ENCODE data around the gene PEAK1. TPM values are rescaled to one million over a fixed set of nuclear protein-coding genes. Genes with fewer than 3 reads are reported as not detected.

The PEAK1 gene
- 10 to 100 TPM; 44.2 to 59.8 TPM for total RNA-seq

- DNase-seq (ENCODE audit: low spot score) = peak; percentile 97
- H3K4me1 ChIP-seq = peaks cover 0 to 57% of the 10 kb centered on the region in 2 donors
- H3K27me3 ChIP-seq = no peaks in the 10 kb centered on the region
- no peaks in the 10 kb centered on the region for H3K36me3 ChIP-seq
- no peaks in the 10 kb centered on the region for H3K9me3 ChIP-seq
- TF ChIP-seq CTCF (IDR thresholded peaks at IDR 0.05) = no peak
- H3K4me3 ChIP-seq = peak within 1 kb of the TSS; percentile 78 to 96
- peak within 1 kb of the TSS; percentile 95 to 98 for H3K27ac ChIP-seq
Measured at GRCh38 chr15:77419836-77420609, at the start of gene PEAK1. Gene PEAK1, minus strand, starts transcription at chr15:77420104. Its CDS starts 238,178 bp downstream, at chr15:77181926.

GRCh38 chr15:77468896-77469295 is 49.0 kb upstream of the PEAK1 start:
- H3K36me3 ChIP-seq = peaks cover 31% of the 10 kb centered on the region
- no peak overlapping the region for H3K4me3 ChIP-seq
- H3K4me1 ChIP-seq = peaks cover 0 to under 1% of the 10 kb centered on the region in 2 donors
- no peaks in the 10 kb centered on the region for H3K9me3 ChIP-seq
- no peak overlapping the region for H3K27ac ChIP-seq
- no peak for DNase-seq (ENCODE audit: low spot score)
- no peak for TF ChIP-seq CTCF (IDR thresholded peaks at IDR 0.05)
- no peaks in the 10 kb centered on the region for H3K27me3 ChIP-seq

GRCh38 chr15:77466521-77466920 is 46.6 kb upstream of the PEAK1 start:
- H3K36me3 ChIP-seq = peaks cover 17% of the 10 kb centered on the region
- no peaks in the 10 kb centered on the region for H3K9me3 ChIP-seq
- H3K27ac ChIP-seq = peak overlapping the region in 1 of 2 donors; percentile 13
- peaks cover 0 to 10% of the 10 kb centered on the region in 2 donors for H3K4me1 ChIP-seq
- H3K27me3 ChIP-seq = no peaks in the 10 kb centered on the region
- no peak overlapping the region for H3K4me3 ChIP-seq
- DNase-seq (ENCODE audit: low spot score) = no peak
- TF ChIP-seq CTCF (IDR thresholded peaks at IDR 0.05) = no peak

GRCh38 chr15:77464129-77464865 is 44.4 kb upstream of the PEAK1 start:
- Histone ChIP-seq H3K4me3 (no peak overlapping the region), H3K4me1 (peaks cover 0 to 13% of the 10 kb centered on the region in 2 donors), H3K9me3 (no peaks in the 10 kb centered on the region), H3K27ac (no peak overlapping the region), H3K27me3 (no peaks in the 10 kb centered on the region), H3K36me3 (peaks cover 14% of the 10 kb centered on the region)
- TF ChIP-seq CTCF (IDR thresholded peaks at IDR 0.05) = no peak
- no peak for DNase-seq (ENCODE audit: low spot score)

GRCh38 chr15:77461486-77461885 is 41.6 kb upstream of the PEAK1 start:
- peaks cover 5% of the 10 kb centered on the region for H3K36me3 ChIP-seq
- DNase-seq (ENCODE audit: low spot score) = no peak
- peaks cover 0 to 41% of the 10 kb centered on the region in 2 donors for H3K4me1 ChIP-seq
- H3K27ac ChIP-seq = peak overlapping the region in 1 of 2 donors; percentile 2
- no peaks in the 10 kb centered on the region for H3K9me3 ChIP-seq
- no peak for TF ChIP-seq CTCF (IDR thresholded peaks at IDR 0.05)
- no peaks in the 10 kb centered on the region for H3K27me3 ChIP-seq
- no peak overlapping the region for H3K4me3 ChIP-seq
